NB4 (cell line): ENCODE measurements around the gene IGFBP6.

ENCODE experiments used
- MYC ChIP-seq: IDR thresholded peaks from 2 replicates; pipeline ENCODE4 v1.6.1; 2011; ENCODE audit warnings: low read depth, low read length
- POLR2A ChIP-seq: IDR thresholded peaks from 2 replicates; pipeline ENCODE4 v1.6.1; 2011; ENCODE audit warnings: mild to moderate bottlenecking; ENCODE audit not compliant: insufficient read length; ENCODE audit errors: extremely low read depth
- TF ChIP-seq, protein P1 (sequence below): IDR thresholded peaks from one replicate; pipeline ENCODE4 v1.5.1; 2012; ENCODE audit warnings: low read depth, low read length
- TF ChIP-seq, protein P2 (sequence below): IDR thresholded peaks from 2 replicates; pipeline ENCODE4 v1.6.1; 2011; ENCODE audit warnings: low read depth, low read length

DNA sequence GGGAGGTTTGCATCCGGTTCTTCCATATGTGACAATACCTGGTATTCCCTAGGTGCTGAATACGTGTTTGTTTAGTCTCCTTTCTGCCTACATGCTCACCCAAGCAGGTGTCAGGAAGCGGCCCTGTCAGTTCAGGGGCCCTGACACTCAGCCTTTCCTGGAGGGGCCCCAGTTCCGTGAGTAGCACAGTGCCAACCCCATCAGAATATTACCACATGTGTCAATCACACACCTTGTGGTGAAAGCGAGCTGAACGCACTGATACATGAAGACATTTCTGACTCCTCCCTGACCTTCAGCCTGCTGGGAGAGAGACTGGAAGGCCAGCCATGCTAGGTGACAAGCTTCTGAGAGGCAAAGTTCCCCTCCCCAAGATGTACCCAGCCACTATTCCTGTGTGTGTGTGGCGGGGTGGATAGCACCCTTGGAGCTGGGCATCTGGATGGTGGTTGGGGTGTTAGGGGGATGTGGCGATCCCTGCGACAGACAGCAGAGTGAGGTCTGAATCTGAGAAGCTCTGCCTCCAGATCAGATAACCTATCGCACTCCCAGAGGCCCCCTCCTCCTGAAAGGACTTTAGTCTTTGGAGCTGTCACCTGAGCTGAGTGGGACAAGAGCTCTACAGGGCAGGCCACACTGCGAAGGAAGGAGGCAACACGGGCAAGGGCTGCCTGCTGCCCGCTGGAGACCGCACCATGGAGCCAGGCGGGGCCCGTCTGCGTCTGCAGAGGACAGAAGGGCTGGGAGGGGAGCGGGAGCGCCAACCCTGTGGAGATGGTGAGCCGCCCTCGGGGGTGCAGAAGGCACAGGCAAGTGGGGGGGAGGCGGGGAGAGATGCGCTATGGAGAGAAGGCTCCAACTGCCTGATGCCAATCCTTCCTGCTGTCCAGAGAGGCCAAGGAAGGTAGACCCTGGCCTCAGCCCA is 5.7 kb downstream of the IGFBP6 start, which contains the start of gene SOAT2:
- no peak for TF ChIP-seq POLR2A
- TF ChIP-seq, protein P1, sequence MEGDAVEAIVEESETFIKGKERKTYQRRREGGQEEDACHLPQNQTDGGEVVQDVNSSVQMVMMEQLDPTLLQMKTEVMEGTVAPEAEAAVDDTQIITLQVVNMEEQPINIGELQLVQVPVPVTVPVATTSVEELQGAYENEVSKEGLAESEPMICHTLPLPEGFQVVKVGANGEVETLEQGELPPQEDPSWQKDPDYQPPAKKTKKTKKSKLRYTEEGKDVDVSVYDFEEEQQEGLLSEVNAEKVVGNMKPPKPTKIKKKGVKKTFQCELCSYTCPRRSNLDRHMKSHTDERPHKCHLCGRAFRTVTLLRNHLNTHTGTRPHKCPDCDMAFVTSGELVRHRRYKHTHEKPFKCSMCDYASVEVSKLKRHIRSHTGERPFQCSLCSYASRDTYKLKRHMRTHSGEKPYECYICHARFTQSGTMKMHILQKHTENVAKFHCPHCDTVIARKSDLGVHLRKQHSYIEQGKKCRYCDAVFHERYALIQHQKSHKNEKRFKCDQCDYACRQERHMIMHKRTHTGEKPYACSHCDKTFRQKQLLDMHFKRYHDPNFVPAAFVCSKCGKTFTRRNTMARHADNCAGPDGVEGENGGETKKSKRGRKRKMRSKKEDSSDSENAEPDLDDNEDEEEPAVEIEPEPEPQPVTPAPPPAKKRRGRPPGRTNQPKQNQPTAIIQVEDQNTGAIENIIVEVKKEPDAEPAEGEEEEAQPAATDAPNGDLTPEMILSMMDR: no peak
- no peak for TF ChIP-seq MYC
- TF ChIP-seq, protein P2, sequence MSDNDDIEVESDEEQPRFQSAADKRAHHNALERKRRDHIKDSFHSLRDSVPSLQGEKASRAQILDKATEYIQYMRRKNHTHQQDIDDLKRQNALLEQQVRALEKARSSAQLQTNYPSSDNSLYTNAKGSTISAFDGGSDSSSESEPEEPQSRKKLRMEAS: no peak
